Neural cell (in vitro differentiated cells): ENCODE measurements around the gene EHBP1.

Source experiments
- CTCF ChIP-seq: fragments of 450-650 bp; IDR thresholded peaks from 2 replicates; pipeline ENCODE4 v1.5.1; 2014; ENCODE audit warnings: antibody characterized with exemption, mild to moderate bottlenecking, moderate library complexity; ENCODE audit not compliant: poor library complexity, severe bottlenecking
- EP300 ChIP-seq: fragments of 450-650 bp; conservative IDR thresholded peaks from 2 replicates; pipeline ENCODE4 v1.6.1; 2014; ENCODE audit warnings: antibody characterized with exemption, mild to moderate bottlenecking, moderate library complexity; ENCODE audit not compliant: poor library complexity, severe bottlenecking
- EZH2 ChIP-seq: fragments of 200-600, 300-800 bp; shearing (Covaris generic), sonication (generic); IDR thresholded peaks from 2 replicates; pipeline ENCODE4 v1.6.1; 2014; ENCODE audit warnings: antibody characterized with exemption, low read length, borderline replicate concordance, mild to moderate bottlenecking; ENCODE audit not compliant: insufficient read depth, poor library complexity, severe bottlenecking
- MXI1 ChIP-seq: fragments of 450-650 bp; conservative IDR thresholded peaks from 2 replicates; pipeline ENCODE4 v1.6.1; 2014; ENCODE audit warnings: antibody characterized with exemption, mild to moderate bottlenecking; ENCODE audit not compliant: poor library complexity, severe bottlenecking
- POLR2AphosphoS5 ChIP-seq: IDR thresholded peaks from 2 replicates; pipeline ENCODE4 v1.6.1; 2012
- RAD21 ChIP-seq: fragments of 450-650 bp; conservative IDR thresholded peaks from 2 replicates; pipeline ENCODE4 v1.6.1; 2014; ENCODE audit warnings: antibody characterized with exemption, mild to moderate bottlenecking, moderate library complexity
- REST ChIP-seq: IDR thresholded peaks from 2 replicates; pipeline ENCODE4 v1.6.1; 2012; ENCODE audit warnings: borderline replicate concordance
- SMC3 ChIP-seq: fragments of 450-650 bp; conservative IDR thresholded peaks from 2 replicates; pipeline ENCODE4 v1.6.1; 2014; ENCODE audit warnings: antibody characterized with exemption, mild to moderate bottlenecking, moderate library complexity; ENCODE audit not compliant: poor library complexity
- TAF1 ChIP-seq: IDR thresholded peaks from 2 replicates; pipeline ENCODE4 v1.6.1; 2012; ENCODE audit warnings: low read depth

GRCh38 chr2:63051795-63052333, 346.4 kb downstream of the EHBP1 start:
- no peak for TF ChIP-seq CTCF
- no peak for TF ChIP-seq EZH2
- no peak for TF ChIP-seq POLR2AphosphoS5
- TF ChIP-seq SMC3: no peak
- no peak for TF ChIP-seq MXI1
- TF ChIP-seq EP300: no peak
- no peak for TF ChIP-seq RAD21
- TF ChIP-seq TAF1: no peak
- TF ChIP-seq REST: no peak
